HG03025 (cell line): ENCODE data around the gene TACO1.

Experiments
- ATAC-seq: cut with Tn5 transposase; IDR thresholded peaks from one replicate; pipeline ENCODE4 v1.9.1; 2021; ENCODE audit warnings: mild to moderate bottlenecking, moderate library complexity; ENCODE audit not compliant: unreplicated experiment, low FRiP score

Gene TACO1

DNA sequence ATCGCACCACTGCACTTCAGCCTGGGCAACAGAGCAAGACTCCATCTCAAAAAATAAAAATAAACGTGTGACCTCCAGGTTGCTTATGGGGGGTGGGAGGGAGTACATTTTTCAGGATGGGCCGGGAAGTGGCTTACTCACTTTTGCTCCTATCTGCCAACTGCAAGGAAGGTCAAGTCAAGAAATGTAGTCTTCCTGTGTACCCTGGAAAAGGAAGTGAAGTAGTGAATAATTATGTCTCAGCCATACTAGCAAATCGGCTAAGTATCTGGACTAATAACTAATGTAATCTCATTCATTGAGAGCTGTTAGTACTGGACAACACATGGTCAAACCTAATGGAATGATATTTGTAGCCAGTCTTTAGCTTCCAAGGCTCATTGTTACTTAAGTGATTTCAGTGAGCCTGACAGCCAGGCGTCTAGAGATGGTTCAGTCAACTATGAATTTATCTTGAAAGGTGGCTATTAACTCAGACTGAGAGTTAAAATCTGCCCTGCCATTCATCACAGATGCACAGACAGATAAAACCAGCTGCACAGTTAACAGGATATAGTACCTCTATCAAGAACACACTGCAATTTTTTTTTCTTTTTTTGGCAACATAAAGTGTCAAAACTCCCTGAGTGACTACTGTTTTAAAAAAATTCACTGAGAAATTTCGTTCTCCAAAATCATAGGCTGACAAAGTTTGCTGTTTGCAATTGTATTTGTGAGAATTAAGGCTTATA, 3.7 kb upstream of the TACO1 start:
- no peak for ATAC-seq

- ATAC-seq = no peak
These were observed 2.4 kb upstream of the TACO1 start for GRCh38 chr17:63598281-63598680.

GRCh38 chr17:63601439-63602371, 1.0 kb downstream of the TACO1 start:
- ATAC-seq = no peak

DNA sequence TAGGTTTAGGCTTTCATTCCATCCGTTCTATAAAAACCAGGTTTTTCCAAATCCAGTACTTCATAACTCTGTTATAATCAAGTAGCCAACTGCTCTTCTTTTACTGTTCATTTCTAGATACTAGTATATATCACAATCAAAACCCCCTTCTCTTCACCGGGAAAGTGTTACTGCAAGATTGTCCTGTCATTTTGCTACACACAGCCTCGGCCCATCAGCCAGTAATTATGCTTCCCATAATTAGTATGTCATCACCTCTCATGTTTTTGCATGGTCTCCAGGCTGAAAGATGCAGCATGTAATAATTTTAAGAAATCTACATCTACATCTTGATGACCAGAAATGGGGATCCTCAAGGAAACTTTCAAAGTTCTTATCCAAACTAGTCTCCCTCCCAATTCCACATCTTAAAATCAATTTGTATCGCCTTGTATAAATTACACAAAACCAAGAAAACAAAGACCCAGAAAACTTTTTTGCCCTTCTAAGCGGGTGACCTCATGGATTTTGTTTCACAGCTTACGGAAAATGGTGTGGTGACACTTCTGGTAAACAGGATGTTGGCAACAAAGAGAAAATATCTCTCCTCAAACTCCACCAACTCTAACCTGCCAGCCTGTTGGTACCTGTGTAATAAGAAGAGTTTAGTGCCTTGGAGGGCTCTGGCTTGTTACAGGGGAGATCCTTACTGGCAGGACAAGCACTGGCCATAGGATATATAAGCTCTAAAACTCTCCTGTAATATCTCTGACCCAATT, 9.3 kb downstream of the TACO1 start:
- ATAC-seq = no peak

- ATAC-seq = no peak
These were observed 10.2 kb downstream of the TACO1 start for GRCh38 chr17:63610854-63611253.

DNA sequence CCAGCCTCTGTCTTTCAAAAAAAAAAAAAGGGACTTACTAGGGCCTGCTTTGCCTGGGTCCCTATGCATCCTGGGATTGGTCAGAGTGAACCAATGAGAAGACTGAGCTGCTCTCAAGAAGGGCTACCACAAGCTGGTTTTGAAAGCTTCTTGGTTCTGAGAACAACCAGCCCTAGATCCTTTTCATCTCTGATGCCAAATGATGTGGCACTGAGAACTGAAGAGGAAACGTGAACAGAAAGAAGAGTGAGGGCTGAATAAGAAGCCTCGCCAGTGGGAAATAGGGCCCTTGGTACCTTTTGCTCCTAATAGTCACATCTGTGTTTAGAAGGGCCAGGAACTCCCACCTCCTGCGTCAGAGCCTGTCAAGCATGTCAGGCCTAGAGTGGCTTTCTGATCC, 10.7 kb downstream of the TACO1 start:
- no peak for ATAC-seq

DNA sequence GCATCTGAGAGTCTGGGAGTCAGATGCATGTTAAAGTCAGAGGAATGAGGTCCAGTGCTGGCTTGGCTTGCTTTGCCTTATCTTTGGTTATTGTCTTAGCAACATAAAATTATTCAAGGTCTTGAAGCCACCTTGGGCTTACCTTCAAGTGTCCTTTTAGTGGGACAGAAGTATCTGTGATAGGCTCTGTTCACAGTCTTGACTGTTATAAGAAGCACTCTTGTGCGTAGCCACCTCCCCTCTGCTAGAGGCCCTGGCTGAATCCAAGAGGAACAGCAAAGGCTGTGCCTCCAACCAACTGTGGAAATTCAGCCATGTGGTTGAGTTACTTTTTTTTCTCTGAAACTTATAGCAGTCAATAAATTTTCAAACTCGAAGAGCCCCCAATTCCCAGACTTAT, 13.0 kb downstream of the TACO1 start:
- no peak for ATAC-seq

GRCh38 chr17:63621229-63621683, 20.6 kb downstream of the TACO1 start:
- ATAC-seq = no peak

DNA sequence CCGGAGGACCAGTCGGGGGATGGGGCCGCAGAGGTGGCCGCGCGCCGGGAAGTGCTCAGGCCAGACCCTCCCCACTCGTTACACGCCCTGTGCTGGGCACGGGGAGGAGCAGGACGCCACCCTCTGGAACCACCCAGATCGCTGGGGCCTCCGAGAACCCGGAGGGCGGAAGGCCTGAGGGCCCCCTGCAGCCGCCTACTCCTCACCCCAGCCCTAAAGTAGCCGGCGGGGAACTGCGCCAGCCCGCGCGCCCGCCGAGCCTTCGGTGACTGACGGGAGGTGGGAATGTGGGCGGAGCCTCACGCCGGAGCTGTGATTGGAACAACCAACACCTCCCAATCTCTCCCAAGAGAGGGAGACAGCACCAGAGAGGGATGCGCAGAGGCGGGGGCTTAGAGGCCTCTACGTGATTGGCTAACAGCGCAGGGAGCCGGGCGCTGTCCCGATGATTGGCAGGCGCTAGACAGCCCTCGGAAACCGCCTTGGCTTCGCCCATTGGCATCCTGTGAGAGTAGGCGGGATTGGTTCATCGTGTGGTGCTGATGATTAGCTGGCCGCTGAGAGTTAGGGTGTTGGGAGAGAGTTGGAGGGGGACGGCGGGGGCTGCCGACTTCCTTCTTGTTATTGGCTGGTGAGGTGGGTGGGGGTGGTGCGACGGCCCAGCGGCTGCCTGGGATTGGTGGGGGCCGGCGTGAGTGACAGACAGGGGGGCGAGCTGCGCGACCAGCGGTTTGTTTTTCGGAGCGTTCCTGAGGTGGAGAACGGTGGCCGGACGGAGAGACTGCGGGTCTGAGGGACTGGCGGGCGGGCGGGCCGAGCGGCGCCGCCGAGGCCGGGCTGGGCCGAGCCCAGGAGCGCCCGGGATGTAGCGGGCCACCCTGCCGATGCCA, 21.2 kb downstream of the TACO1 start, which contains the start of gene MAP3K3:
MAP3K3 (plus strand) TSS at position 734 of the 890 bp plus-strand sequence. CDS start 343 bp downstream, outside the sequence.
- peak; percentile 88 for ATAC-seq

GRCh38 chr17:63622574-63623390, 22.1 kb downstream of the TACO1 start:
- peak; percentile 33 for ATAC-seq

DNA sequence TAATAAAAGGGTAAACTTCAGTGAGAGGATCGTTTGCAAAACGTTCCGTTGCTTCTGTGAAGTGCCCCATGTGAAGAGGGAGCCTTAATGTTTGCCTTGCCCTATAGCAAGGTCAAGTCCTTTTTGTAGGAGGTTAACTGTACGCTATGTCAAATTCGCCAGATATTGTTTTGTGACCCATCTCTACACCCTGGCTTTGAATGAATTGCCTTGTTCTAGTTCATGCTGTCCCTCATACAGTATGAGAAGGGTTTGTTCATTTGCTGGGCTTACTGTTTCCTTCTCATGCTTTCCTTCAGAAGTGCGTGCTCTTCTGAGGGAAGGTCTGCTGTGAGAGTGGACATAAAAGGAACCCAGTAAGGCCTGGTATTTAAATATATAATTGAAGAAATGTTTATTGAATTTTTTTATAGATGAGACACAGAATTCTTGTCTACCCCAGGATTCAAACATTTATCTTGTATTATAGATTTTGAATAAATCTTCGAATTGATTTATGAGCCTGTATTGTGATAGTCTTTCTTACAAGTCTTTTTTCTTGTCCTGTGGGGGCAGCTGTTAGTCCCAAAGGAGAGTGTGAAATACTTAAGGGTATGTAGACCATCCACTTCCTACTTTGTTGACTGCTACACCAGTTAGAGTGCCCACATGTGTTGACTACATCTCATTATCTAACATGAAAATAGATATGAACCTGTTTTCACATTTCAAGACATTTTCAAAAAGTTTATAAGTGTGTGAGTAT, 23.3 kb downstream of the TACO1 start:
- ATAC-seq = no peak

GRCh38 chr17:63624531-63624880, 23.8 kb downstream of the TACO1 start:
- no peak for ATAC-seq

DNA sequence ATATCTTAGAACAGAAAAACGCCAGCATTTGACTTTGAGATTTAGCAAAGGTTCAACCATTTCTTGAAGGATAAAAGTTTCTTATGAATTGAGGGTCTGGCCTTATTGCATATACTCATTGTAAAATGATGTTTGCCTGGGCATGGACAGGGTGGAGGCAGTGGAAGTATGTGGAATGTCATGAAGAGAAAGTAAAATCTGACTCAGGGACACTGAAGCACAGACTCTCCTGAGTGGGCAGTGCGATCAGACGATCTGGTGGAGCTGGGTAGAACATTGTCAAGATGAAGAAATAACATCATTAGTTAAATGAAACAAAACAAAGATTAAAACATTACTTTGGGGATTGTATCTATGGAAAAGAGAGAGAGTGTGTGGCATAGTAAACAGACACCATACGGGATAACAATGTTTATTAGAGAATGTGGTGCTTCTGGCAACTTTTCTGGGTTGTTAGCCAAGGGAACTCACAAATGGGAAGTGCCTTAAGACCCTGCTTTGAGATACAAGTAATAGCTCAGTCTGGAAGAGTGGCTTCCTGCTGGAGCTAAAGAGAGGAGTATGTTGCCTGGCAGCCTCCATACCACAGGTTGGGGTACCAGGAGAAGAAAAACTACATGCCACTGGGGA, 26.0 kb downstream of the TACO1 start:
- no peak for ATAC-seq

DNA sequence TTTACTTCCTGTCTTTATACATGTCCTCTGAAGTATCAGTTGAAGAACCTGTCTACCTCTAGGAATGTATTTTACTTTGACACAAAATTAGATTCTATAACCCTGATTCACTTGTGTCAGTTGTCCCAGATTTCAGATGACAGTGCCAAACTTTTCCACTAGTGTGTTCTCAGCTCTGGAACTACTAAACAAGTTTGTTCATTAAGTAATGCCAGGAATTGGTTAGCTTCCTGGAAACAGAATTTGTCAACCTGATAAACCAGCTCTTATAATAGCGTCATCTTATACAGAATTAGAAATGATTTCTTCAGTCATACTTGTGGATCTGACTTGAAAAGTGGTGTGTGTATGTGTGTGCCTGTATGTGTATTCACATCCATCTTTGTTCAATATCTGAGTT, 28.9 kb downstream of the TACO1 start:
- no peak for ATAC-seq

DNA sequence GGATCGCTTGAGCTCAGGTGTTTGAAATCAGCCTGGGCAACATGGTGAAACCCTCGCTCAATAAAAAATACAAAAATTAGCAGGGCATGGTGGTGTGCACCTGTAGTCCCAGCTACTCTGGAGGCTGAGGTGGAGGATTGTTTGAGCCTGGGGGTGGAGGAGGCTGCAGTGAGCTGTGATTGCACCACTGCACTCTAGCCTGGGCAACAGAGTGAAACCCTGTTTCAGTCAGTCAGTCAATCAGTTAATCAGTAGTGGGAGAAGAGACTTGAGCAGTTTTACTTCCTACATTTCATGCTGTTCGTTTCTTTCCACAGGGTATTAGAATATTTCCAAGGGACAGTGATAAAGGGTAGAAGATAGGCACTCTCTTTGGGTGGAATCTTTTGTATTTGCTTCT, 30.4 kb downstream of the TACO1 start:
- ATAC-seq = no peak

DNA sequence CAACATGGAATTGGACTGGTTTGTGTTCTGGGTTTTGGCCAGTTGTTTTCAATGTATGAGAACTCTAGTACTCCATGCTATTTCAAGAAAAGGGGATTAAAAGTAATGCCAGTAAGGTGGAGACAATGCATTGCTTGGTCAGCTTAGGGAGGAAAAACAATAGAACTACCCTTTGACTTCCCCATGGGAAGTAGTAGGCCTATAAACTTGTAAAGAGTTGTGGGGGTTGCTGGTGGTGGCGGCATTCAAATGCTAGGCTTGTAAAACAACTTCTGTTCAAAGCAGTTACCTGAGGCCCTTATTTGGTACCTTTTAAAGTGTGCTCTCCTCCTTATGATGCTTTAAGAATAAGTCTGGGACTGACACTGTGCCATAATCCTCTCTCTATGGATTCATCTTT, 30.9 kb downstream of the TACO1 start:
- ATAC-seq = no peak

DNA sequence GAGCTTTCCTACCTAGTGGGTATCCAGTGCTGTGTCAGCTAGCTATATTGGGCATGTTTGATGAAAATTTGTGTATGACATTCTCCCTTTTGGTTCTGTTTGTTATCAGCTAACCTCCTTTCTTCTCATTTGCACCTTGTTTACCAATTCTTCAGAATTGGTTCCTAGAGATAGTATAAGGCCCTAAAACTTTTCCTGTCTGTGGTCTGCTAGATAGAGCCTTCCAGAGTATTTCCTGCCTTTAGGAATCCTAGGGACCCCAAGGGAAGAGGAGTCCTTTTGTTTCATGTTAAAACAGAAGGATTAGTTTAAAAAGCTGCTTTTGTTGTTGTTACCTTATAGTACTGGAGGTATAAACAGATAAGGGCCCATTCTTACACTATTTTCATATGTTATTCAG, 33.0 kb downstream of the TACO1 start:
- no peak for ATAC-seq

DNA sequence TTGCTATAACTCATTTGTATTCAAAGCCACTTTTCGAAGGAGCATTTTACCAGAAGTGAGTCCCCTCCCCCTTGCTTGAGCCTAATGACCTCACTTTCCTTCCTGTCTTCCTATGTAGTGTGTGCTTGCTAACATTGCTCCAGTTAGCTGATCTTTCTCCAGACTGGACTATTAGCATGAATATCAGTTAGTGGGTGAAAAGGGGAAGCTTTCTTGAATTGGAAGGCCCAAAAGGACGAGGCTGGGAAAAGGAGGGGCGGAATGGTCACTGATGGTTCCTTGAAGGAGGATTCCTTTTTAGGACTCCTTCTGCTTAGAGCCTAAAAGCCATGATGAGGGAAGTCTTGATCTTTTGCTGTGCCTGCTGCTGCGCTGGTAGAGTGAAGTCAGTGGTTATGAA, 33.5 kb downstream of the TACO1 start:
- ATAC-seq = no peak
